Thoracic aorta (tissue), 2 donors: ENCODE data around the gene CORIN. TPM values are rescaled to one million over a fixed set of nuclear protein-coding genes. Genes with fewer than 3 reads are reported as not detected.

Experiments used
- ATAC-seq: fragments of 150-250 bp; one replicate; pipeline ENCODE4 v1.8.0; 2017; ENCODE audit warnings: low read depth; ENCODE audit not compliant: insufficient number of reproducible peaks, low FRiP score
- DNase-seq: peaks from one replicate; pipeline ENCODE4 v3.0.0-alpha.2; 2020; ENCODE audit warnings: low spot score
- H3K27ac ChIP-seq, 2 donors: fragments of 200-600 bp; sonication (generic); 1 replicate in 1 of 2; 2 replicates in 1 of 2; pipeline ENCODE4 v1.5.1; 2016; ENCODE audit warnings: mild to moderate bottlenecking in 2 of 2, moderate library complexity in 2 of 2
- H3K27me3 ChIP-seq: fragments of 200-600 bp; sonication (generic); replicated peaks from 2 replicates; pipeline ENCODE4 v1.6.0; 2016; ENCODE audit warnings: mild to moderate bottlenecking; ENCODE audit not compliant: insufficient read depth
- H3K36me3 ChIP-seq: fragments of 200-600 bp; sonication (generic); one replicate; pipeline ENCODE4 v1.5.1; 2016
- H3K4me1 ChIP-seq, 2 donors: fragments of 200-600 bp; sonication (generic); 1 replicate in 1 of 2; 2 replicates in 1 of 2; pipeline versions ENCODE4 v1.5.1 to v1.6.0; 2016; ENCODE audit warnings: low read depth in 2 of 2, mild to moderate bottlenecking in 1 of 2; ENCODE audit not compliant: control insufficient read depth in 1 of 2
- H3K4me3 ChIP-seq: fragments of 200-600 bp; sonication (generic); 2 replicates; pipeline ENCODE4 v1.5.1; 2016; ENCODE audit warnings: mild to moderate bottlenecking
- H3K9me3 ChIP-seq: fragments of 200-600 bp; sonication (generic); 2 replicates; pipeline ENCODE4 v1.5.1; 2016
- CTCF ChIP-seq: fragments of 200-600 bp; sonication (generic); IDR thresholded peaks from one replicate; pipeline ENCODE4 v1.5.1; 2019; ENCODE audit warnings: antibody characterized with exemption
- total RNA-seq, 2 donors: library from RNA; depleted of rRNA; stranded (reverse); fragments of >200 nt; gene quantifications; one replicate each; pipeline versions ENCODE4 v1.1.0 to v1.2.3, GENCODE V29; 2016

CORIN gene
- total RNA-seq, 2 donors from 2014 or later = 0.63 to 1.9 TPM

GRCh38 chr4:47662975-47663374, 174.9 kb downstream of the CORIN start:
- H3K4me3 ChIP-seq = no peak overlapping the region
- DNase-seq = no peak
- no peak for ATAC-seq
- no peaks in the 10 kb centered on the region for H3K27me3 ChIP-seq
- no peaks in the 10 kb centered on the region for H3K36me3 ChIP-seq
- no peak overlapping the region for H3K27ac ChIP-seq
- no peaks in the 10 kb centered on the region for H3K4me1 ChIP-seq
- no peaks in the 10 kb centered on the region for H3K9me3 ChIP-seq
- TF ChIP-seq CTCF = no peak

- TF ChIP-seq CTCF = no peak
- H3K27me3 ChIP-seq = no peaks in the 10 kb centered on the region
- ATAC-seq (no peak), DNase-seq (no peak)
- H3K9me3 ChIP-seq = no peaks in the 10 kb centered on the region
- H3K36me3 ChIP-seq = no peaks in the 10 kb centered on the region
- H3K4me1 ChIP-seq = no peaks in the 10 kb centered on the region
- no peak overlapping the region for H3K4me3 ChIP-seq
- no peak overlapping the region for H3K27ac ChIP-seq
These were observed 176.1 kb downstream of the CORIN start for GRCh38 chr4:47661741-47662140.

GRCh38 chr4:47659342-47659741, 178.5 kb downstream of the CORIN start:
- ATAC-seq (no peak), DNase-seq (no peak)
- Histone ChIP-seq H3K9me3 (no peaks in the 10 kb centered on the region), H3K4me3 (no peak overlapping the region), H3K36me3 (no peaks in the 10 kb centered on the region), H3K4me1 (no peaks in the 10 kb centered on the region), H3K27ac (no peak overlapping the region), H3K27me3 (no peaks in the 10 kb centered on the region)
- no peak for TF ChIP-seq CTCF

- ATAC-seq = no peak
- H3K27ac ChIP-seq = no peak overlapping the region
- no peak for TF ChIP-seq CTCF
- no peak for DNase-seq
- H3K36me3 ChIP-seq = no peaks in the 10 kb centered on the region
- H3K27me3 ChIP-seq = no peaks in the 10 kb centered on the region
- no peaks in the 10 kb centered on the region for H3K9me3 ChIP-seq
- H3K4me1 ChIP-seq = peaks cover 0 to 10% of the 10 kb centered on the region in 2 donors
- no peak overlapping the region for H3K4me3 ChIP-seq
These were observed 182.7 kb downstream of the CORIN start for GRCh38 chr4:47654972-47655693.

GRCh38 chr4:47652092-47652491, 185.8 kb downstream of the CORIN start:
- Histone ChIP-seq H3K4me3 (no peak overlapping the region), H3K27ac (no peak overlapping the region), H3K27me3 (no peaks in the 10 kb centered on the region), H3K4me1 (peaks cover 0 to 12% of the 10 kb centered on the region in 2 donors), H3K9me3 (no peaks in the 10 kb centered on the region), H3K36me3 (no peaks in the 10 kb centered on the region)
- DNase-seq (no peak), ATAC-seq (no peak)
- TF ChIP-seq CTCF = no peak
